Glutamatergic neuron (in vitro differentiated cells): Measurements from ENCODE around the gene DMKN. TPM values are rescaled to one million over a fixed set of nuclear protein-coding genes. Genes with fewer than 3 reads are reported as not detected.

Experiments
- DNase-seq: peaks from one replicate; pipeline ENCODE4 v3.0.0; 2022
- H3K27ac Mint-ChIP-seq: one replicate; pipeline ENCODE4 v1.8.0; 2020; ENCODE audit warnings: mild to moderate bottlenecking, mixed read lengths, inconsistent platforms; ENCODE audit not compliant: unreplicated experiment
- H3K27me3 Mint-ChIP-seq: one replicate; pipeline ENCODE4 v1.8.0; 2020; ENCODE audit warnings: mild to moderate bottlenecking, moderate library complexity, mixed read lengths, inconsistent platforms; ENCODE audit not compliant: unreplicated experiment
- H3K36me3 Mint-ChIP-seq: one replicate; pipeline ENCODE4 v1.8.0; 2020; ENCODE audit warnings: mild to moderate bottlenecking, mixed read lengths, inconsistent platforms; ENCODE audit not compliant: unreplicated experiment
- H3K4me1 Mint-ChIP-seq: one replicate; pipeline ENCODE4 v1.8.0; 2020; ENCODE audit warnings: mild to moderate bottlenecking, low read depth, mixed read lengths, inconsistent platforms; ENCODE audit not compliant: unreplicated experiment
- H3K4me3 Mint-ChIP-seq: one replicate; pipeline ENCODE4 v1.8.0; 2020; ENCODE audit warnings: mild to moderate bottlenecking, mixed read lengths, inconsistent platforms; ENCODE audit not compliant: unreplicated experiment
- H3K9me3 Mint-ChIP-seq: one replicate; pipeline ENCODE4 v1.8.0; 2020; ENCODE audit warnings: mild to moderate bottlenecking, moderate library complexity, mixed read lengths, inconsistent platforms; ENCODE audit not compliant: unreplicated experiment
- CTCF ChIP-seq: fragments of 200-600 bp; sonication (generic); IDR thresholded peaks from one replicate; pipeline ENCODE4 v1.5.0; 2021; ENCODE audit not compliant: partially characterized antibody, unreplicated experiment
- total RNA-seq: library from RNA; stranded (reverse); fragmentation: NEBNext Ultra II Directional; extraction: Animal tissue kit (Norgen Biotek cat#: 25700); gene quantifications from one replicate; pipeline ENCODE4 v1.2.1, GENCODE V29; 2021; ENCODE audit not compliant: unreplicated experiment

The DMKN gene
- total RNA-seq, 1 donor from 2014 or later = 0.88 TPM

DNA sequence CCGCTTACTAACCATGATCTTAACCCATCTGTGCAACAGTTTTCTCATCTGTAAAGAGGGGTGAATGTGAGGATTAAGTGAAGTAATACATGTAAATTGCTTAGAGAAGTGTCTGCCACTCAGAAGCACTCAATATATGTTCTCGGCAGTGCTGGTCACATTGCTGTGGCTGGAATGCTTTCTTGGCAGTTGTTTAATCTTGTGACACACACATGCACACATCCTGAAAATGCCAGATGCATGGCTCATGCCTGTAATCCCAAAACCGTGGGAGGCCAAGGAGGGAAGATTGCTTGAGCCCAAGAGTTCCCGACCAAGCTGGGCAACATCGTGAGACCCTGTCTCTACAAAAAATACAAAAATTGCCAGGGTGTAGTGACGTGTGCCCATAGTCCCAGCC, 4.9 kb upstream of the DMKN start:
- no peak for DNase-seq
- TF ChIP-seq CTCF = no peak
- H3K27ac Mint-ChIP-seq = no peak overlapping the region
- peaks cover 6% of the 10 kb centered on the region for H3K9me3 Mint-ChIP-seq
- H3K4me1 Mint-ChIP-seq = no peaks in the 10 kb centered on the region
- peaks cover 10% of the 10 kb centered on the region for H3K27me3 Mint-ChIP-seq
- H3K36me3 Mint-ChIP-seq = no peaks in the 10 kb centered on the region
- no peak overlapping the region for H3K4me3 Mint-ChIP-seq

GRCh38 chr19:35517342-35517741, 3.9 kb upstream of the DMKN start:
- no peak for DNase-seq
- peaks cover 6% of the 10 kb centered on the region for H3K27me3 Mint-ChIP-seq
- H3K27ac Mint-ChIP-seq = no peak overlapping the region
- peaks cover 9% of the 10 kb centered on the region for H3K9me3 Mint-ChIP-seq
- TF ChIP-seq CTCF = no peak
- H3K4me1 Mint-ChIP-seq = no peaks in the 10 kb centered on the region
- no peaks in the 10 kb centered on the region for H3K36me3 Mint-ChIP-seq
- H3K4me3 Mint-ChIP-seq = no peak overlapping the region

- no peak for DNase-seq
- H3K4me3 Mint-ChIP-seq = no peak overlapping the region
- no peak overlapping the region for H3K27ac Mint-ChIP-seq
- no peaks in the 10 kb centered on the region for H3K4me1 Mint-ChIP-seq
- TF ChIP-seq CTCF = no peak
- H3K9me3 Mint-ChIP-seq = peaks cover 9% of the 10 kb centered on the region
- no peaks in the 10 kb centered on the region for H3K36me3 Mint-ChIP-seq
- H3K27me3 Mint-ChIP-seq = peaks cover 9% of the 10 kb centered on the region
These were observed 2.9 kb upstream of the DMKN start for GRCh38 chr19:35516310-35516709.

GRCh38 chr19:35514282-35514809, 897 bp upstream of the DMKN start:
- TF ChIP-seq CTCF = no peak
- DNase-seq = no peak
- H3K9me3 Mint-ChIP-seq = peaks cover 8% of the 10 kb centered on the region
- no peak overlapping the region for H3K4me3 Mint-ChIP-seq
- no peaks in the 10 kb centered on the region for H3K36me3 Mint-ChIP-seq
- H3K4me1 Mint-ChIP-seq = no peaks in the 10 kb centered on the region
- H3K27ac Mint-ChIP-seq = no peak overlapping the region
- peaks cover 14% of the 10 kb centered on the region for H3K27me3 Mint-ChIP-seq

DNA sequence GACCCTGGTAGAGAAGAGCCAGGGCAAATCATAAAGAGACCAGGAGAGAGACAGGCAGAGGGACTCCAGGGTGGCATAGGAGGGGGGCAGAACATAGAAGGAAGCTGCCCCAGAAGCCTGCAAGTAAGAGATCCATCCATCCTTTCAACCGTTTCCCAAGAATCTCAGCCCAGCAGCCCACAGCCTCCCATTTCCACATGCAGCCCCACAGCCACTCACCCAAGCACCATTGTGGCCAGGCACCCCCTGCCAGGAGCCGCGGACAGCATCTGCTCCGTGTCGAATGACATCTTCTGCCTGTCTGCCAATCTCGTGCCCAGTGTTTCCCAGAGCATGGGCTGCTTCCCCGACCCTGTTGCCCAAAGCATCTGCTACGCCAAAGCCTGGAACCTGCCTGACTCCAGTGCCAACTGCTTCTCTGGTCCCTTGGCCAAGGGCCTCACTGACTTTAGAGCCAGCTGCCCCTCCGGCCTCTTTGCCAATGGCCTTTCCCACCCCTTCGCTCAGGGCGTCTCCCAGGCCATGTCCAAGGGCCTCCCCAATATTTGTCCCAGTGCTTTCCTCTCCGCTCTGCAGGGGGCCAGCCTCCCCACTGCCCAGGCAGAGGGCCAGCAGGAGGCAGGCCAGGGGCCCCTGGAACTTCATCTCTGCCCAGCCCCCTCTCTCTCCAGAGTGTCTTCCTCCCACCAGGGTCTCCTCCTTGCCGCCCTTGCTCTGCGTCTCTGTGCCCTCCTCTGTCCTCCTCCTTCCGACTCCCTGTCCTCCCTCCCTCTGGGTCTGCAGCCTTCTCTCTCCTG, 420 bp downstream of the DMKN start:
- no peak for TF ChIP-seq CTCF
- H3K27me3 Mint-ChIP-seq = peaks cover 16% of the 10 kb centered on the region
- no peak overlapping the region for H3K27ac Mint-ChIP-seq
- no peak overlapping the region for H3K4me3 Mint-ChIP-seq
- H3K4me1 Mint-ChIP-seq = no peaks in the 10 kb centered on the region
- no peak for DNase-seq
- no peaks in the 10 kb centered on the region for H3K36me3 Mint-ChIP-seq
- peaks cover 10% of the 10 kb centered on the region for H3K9me3 Mint-ChIP-seq
